Frontal cortex (tissue), 4 donors: Measurements from ENCODE around the gene CSGALNACT2. TPM values are rescaled to one million over a fixed set of nuclear protein-coding genes. Genes with fewer than 3 reads are reported as not detected.

Experiments used
- DNase-seq, 2 donors: peaks; one replicate each; pipeline ENCODE4 v3.0.0; 2012; ENCODE audit warnings: low spot score in 2 of 2
- FAIRE-seq: peaks from 2 replicates; lab custom pipeline; 2012; peaks lifted over from hg19 to GRCh38; lab: Jason Lieb, UNC
- total RNA-seq: library from RNA; depleted of rRNA; stranded (reverse); fragments of >200 nt; gene quantifications from one replicate; pipeline ENCODE4 v1.2.3, GENCODE V29; 2014
- donor health status: control.
- donor health status: control.
- donor health status: control.

The CSGALNACT2 gene
- total RNA-seq, 1 donor from 2014 or later: 87.2 TPM

DNA sequence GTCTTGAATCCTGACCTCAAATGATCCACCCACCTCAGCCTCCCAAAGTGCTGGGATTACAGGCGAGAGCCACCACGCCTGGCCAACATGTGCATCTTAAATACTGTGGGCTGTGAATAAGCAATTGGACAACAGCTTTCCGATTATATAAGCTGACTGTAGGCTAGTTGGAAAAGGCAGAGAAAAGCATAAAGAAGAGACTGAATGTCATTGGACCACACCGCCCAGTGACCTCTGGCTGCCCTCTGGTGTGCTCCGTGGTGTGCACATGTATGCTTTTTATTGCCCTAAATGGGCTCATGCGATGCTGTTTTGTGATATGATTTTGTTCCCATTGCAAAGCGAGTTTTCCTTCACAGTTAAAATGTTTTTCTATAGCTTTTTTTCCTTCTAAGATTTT lies 15.4 kb upstream of the CSGALNACT2 start:
- FAIRE-seq (no peak), DNase-seq (no peak)

DNA sequence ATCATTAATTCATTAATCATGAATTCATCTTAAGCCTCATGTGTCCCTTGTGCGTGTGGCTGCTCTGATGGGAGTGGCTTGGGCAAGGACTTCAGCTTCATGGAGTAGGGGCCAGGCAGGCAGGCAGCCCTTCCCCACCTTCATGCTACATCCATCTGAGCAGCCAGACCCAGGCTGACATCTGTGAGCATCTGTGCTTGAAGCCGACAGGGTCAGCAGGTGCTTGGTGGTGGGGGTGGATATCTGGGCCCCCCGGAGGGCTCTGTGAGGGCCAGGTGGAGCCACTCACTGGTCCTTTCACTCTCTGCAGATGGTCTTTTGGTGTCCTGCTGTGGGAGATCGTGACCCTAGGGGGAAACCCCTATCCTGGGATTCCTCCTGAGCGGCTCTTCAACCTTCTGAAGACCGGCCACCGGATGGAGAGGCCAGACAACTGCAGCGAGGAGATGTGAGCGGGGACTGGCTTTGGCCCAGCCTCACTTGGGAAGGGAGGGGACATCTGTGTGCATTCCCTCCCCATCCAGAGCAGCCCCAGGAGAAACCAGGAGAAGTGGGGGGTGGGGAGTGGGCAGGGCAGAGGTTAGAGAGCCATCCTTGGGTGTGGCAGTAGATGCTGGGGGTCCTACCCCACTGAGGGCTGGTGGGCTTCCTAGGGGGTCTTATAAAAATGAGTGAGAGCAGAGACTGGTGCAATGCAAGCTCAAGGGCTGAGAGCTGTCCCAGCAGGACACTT lies 14.7 kb upstream of the CSGALNACT2 start:
- no peak for FAIRE-seq
- no peak for DNase-seq

DNA sequence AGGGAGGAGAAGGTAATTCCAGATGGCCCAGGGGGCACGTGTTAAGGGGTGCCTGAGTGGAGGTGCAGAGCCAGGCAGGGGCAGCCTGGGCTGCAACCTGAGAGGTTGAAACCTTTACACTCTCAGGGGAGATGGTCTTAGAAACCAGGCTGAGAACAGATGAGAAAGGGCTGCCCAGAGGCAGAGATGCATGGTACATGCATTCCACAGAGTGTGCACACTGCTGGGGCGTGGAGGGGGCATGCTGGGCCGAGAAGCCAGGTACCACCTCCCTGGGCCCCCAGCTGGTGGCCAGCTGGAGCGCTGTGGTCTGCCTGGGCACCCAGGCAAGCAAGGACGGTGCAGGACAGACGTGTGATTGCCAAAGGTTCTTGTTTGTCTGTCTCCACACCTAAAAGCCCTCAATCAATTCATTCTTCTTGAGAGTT lies 14.1 kb upstream of the CSGALNACT2 start:
- FAIRE-seq: no peak
- no peak for DNase-seq

DNA sequence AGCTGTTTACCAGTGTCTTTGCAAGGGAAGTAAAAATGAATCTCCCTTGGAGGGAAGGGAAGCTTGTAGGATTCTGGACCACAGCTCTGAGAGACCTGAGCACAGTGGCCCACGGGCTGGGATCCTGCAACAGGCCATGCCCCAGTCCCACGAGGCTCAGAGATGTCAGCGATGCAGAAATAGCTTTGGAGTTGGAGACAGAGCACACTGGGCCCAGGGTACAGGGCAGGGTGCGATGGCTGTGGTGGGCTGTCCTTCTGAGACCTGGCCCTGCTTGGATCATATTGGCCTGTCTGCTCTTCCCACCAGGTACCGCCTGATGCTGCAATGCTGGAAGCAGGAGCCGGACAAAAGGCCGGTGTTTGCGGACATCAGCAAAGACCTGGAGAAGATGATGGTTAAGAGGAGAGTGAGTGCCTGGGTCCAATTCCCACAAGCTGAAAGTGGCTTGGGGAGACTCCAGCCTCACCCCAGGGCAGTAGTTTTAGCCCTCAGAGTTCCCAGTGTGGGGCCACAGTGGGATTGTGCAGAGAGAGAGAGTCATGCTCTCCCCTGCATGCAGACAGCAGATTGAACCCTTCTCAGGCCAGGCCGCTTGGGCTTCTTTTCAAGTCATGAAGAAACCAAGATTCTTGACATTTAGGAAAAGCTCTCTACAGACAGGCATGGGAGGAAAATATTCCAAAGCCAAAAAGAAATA lies 13.5 kb upstream of the CSGALNACT2 start:
- FAIRE-seq (no peak), DNase-seq (no peak)

DNA sequence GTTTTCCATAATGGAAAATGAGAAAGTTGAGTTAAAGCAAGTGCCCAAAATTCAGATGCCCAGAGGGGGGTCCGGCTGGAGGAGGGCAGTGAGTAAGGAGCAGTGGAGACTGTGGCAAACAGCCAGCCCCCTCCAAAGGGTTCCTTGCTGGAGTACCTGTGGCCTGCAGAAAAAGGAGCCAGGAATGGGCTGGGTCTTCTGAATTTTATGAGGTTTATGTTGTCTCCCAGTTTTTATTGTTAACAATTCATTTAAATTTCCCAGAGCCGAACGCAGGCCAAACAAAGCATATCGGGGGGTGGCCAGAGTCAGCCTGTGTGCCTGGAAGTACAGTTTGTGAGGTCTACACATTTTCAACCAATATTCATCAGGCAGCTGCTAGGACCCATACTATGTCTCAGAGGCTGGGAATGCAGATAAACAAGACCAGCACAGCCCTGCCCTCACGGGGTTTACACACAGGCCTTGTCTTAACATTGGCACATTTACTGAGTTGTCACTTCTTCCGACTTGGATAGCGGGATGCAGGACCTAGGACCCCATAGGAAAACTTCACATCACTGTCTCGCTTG lies 12.9 kb upstream of the CSGALNACT2 start:
- FAIRE-seq (no peak), DNase-seq (no peak)

DNA sequence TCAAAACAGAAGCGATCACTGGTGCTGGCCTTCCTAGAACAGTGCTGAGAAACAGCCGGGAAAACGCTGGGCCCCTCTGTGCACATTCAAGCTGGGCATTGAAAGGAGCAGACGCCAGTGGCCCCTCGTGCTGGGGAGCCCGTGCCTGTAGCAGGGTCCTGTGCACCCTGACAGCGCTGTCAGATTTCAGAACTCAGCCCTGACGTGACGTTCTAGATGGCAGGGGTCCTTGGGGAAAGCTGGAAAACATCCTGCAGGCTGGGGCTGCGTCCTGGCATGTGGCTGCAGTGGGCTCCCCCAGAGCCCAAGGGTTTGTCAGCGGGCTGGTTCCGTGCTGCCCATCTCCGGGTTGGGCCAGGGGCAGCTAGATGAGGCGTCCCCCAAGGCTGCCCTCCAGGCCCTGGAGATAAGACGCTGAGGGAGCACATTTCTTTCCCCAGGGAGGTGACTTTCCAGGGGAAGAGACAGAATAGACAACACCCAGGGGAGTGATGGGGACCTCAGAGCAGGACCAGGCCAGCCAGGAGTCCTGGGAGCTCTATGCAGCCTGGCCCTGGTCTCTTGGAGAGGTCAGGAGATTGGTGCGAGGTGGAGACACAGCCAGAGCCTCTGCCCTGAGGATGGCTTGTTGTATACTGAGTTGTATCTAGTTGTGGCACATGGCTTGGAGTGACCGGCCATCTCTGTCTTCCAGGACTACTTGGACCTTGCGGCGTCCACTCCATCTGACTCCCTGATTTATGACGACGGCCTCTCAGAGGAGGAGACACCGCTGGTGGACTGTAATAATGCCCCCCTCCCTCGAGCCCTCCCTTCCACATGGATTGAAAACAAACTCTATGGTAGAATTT lies 12.1 kb upstream of the CSGALNACT2 start:
- DNase-seq (no peak), FAIRE-seq (no peak)

DNA sequence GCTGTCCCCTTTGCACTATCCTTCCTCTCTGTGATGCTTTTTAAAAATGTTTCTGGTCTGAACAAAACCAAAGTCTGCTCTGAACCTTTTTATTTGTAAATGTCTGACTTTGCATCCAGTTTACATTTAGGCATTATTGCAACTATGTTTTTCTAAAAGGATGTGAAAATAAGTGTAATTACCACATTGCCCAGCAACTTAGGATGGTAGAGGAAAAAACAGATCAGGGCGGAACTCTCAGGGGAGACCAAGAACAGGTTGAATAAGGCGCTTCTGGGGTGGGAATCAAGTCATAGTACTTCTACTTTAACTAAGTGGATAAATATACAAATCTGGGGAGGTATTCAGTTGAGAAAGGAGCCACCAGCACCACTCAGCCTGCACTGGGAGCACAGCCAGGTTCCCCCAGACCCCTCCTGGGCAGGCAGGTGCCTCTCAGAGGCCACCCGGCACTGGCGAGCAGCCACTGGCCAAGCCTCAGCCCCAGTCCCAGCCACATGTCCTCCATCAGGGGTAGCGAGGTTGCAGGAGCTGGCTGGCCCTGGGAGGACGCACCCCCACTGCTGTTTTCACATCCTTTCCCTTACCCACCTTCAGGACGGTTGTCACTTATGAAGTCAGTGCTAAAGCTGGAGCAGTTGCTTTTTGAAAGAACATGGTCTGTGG lies 11.4 kb upstream of the CSGALNACT2 start:
- DNase-seq (no peak), FAIRE-seq (no peak)

DNA sequence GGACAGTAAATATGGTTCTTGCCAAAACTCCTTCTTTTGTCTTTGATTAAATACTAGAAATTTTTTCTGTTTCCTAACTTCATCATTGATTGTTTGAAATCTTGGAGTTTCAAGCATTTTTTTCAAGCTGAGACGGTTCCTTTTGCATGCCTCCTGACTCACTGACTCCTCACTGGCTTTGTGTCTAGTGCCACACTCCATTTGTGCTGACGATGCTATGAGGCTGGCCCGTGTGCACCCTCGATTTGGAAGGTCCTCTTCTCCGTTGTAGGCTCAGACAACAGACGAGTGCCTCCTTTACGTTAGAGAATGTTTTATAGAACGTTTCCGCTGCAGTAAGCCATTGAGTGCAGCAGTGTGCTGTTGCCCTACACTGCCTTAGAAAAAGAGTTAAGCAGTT lies 10.8 kb upstream of the CSGALNACT2 start:
- no peak for FAIRE-seq
- no peak for DNase-seq

DNA sequence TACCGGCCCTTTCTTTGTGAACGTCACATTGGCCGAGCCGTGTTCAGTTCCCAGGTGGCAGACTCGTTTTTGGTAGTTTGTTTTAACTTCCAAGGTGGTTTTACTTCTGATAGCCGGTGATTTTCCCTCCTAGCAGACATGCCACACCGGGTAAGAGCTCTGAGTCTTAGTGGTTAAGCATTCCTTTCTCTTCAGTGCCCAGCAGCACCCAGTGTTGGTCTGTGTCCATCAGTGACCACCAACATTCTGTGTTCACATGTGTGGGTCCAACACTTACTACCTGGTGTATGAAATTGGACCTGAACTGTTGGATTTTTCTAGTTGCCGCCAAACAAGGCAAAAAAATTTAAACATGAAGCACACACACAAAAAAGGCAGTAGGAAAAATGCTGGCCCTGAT lies 9.9 kb upstream of the CSGALNACT2 start:
- DNase-seq (no peak), FAIRE-seq (no peak)

DNA sequence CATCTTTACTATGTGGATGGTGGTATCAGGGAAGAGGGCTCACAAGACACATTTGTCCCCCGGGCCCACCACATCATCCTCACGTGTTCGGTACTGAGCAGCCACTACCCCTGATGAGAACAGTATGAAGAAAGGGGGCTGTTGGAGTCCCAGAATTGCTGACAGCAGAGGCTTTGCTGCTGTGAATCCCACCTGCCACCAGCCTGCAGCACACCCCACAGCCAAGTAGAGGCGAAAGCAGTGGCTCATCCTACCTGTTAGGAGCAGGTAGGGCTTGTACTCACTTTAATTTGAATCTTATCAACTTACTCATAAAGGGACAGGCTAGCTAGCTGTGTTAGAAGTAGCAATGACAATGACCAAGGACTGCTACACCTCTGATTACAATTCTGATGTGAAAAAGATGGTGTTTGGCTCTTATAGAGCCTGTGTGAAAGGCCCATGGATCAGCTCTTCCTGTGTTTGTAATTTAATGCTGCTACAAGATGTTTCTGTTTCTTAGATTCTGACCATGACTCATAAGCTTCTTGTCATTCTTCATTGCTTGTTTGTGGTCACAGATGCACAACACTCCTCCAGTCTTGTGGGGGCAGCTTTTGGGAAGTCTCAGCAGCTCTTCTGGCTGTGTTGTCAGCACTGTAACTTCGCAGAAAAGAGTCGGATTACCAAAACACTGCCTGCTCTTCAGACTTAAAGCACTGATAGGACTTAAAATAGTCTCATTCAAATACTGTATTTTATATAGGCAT lies 9.1 kb upstream of the CSGALNACT2 start:
- FAIRE-seq: no peak
- peak in 1 of 2 donors; percentile 51 for DNase-seq

DNA sequence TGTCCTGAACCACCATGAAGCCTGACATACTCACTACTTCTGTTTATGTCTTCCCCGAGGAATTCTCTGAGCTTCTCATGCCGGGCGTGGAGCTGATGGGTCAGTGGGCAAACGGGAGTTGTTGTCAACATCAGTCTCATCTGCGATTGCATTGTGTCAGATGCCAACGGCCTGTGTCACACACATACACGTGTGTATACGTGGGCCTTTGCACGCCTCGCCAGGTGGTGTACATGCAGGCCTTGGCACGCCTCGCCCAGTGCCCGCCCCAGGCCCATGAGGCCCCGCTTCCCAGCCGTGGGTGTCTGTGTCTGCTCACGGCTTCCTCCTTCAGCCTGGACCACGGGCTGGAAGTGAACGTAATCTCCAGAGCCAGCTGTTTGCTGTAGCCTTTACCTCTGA lies 7.5 kb upstream of the CSGALNACT2 start:
- FAIRE-seq (no peak), DNase-seq (no peak)

DNA sequence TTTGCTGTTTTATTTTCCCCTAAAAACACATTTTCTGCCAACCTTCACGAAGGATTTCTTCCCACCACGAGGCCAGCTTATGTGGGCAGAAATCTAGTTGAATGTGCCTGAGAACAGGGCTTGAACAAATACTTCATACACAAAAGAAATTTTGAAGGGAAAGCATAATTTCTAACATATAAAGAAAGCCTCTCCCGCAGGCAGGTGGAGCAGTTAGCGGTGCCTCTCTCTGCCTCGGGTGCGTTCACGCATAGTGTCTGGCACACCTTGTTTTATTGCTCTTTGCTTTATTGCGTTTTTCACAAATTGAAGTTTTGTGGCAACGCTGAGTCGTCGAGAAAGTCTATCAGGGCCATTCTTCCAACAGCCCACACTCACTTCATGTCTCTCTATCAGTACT lies 7.0 kb upstream of the CSGALNACT2 start:
- DNase-seq: peak in 1 of 2 donors; percentile 1
- FAIRE-seq: no peak

DNA sequence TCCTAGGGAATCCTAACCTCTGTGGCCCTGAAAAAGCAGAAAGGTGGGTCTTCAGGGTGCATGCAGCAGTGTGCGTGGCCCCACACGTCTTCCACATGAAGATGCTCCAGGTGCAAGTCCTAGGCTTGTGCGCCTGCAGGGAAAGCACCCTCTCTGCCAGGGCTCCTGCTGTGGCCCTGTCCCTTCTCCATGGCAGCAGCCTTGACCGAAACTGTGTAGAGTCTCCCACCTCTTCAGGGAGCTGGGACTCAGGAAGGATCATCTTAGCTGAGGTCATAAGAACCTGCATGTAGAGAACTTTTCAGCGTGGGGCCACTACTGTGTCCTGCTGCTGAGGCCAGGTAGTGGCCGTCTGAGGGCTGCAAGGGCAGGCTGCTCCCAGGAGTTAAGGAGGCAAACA lies 6.3 kb upstream of the CSGALNACT2 start:
- DNase-seq (no peak), FAIRE-seq (no peak)

DNA sequence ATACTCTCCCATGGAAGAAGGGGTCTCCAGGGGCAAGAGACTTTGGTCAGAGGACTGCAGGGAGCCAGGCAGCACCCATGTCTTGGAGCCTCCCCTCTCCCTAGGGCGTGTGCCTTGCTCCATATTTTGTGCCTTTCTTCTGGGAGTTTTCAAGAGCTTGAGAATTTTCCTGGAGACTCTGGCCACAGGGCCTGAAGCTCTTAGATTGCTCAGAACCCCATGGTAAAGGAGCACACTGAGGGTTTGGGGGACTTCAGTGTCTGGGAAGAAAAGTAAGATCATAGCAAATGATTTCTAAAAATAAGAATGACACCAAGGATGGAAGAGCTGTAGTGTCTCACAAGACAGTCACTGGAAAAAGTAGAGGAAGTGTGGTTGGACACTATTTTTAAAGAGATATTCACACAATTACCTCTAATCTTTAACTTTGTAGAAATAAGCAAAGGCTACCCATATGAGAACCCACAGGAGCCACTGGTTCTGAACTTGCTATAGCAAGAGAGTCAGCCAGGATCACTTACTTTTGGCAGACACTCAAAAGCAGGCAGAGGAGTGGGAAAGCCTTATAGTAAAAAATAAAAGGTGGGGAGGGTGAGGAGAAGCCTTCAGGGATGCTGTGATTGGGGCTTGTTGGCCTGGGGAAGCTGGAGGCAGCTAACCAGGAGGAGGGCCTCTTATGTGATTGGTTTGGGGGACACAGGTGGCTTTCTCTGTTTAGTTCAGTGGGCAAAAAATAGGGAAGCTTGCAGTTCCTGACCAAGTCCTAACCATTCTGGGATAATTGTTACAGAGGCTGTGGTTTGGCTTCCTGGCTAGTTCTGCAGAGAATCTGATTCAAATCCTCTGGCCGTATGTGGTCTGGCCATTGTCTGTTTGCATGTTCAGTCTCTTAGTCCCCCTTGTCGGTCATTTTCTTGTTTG lies 5.1 kb upstream of the CSGALNACT2 start:
- FAIRE-seq: no peak

DNA sequence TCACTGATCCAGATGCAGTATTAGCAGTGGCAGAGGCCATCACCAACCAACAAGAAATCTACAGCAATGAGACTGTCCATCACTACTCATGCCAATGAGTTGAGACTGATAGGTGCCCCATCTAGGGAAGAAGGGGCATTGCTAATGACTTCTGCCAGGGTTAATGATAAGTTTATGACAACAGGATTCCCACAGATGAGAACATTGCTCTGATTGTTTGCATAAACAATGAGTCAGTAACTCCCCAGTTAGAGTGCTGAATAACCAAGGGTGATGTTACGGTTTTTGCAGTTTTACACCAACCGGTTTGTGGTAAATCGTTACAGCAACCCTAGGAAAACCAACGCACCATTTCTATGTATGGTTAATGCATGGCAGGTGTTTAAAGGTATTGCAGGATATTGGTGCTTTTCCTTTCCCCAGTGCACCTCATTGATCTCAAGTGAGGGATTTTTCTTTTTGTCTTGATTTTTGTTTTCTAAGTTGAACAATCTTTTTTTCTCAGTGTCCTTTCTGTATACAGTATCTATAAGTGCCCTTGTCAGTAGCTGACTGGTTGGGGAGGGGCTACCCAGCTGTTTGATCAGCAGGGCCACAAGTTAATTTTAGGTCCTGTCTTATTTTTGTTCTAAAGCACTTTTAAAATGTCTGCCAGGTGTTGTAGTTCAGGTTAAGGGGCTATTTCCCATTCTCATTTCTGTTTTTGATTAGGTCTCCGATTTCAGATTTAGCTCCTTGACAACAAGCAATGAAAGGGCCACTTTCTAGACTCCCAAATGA lies 3.9 kb upstream of the CSGALNACT2 start:
- DNase-seq (no peak), FAIRE-seq (no peak)

More for the DNA sequence above, 5.1 kb upstream of the CSGALNACT2 start:
- DNase-seq: no peak

DNA sequence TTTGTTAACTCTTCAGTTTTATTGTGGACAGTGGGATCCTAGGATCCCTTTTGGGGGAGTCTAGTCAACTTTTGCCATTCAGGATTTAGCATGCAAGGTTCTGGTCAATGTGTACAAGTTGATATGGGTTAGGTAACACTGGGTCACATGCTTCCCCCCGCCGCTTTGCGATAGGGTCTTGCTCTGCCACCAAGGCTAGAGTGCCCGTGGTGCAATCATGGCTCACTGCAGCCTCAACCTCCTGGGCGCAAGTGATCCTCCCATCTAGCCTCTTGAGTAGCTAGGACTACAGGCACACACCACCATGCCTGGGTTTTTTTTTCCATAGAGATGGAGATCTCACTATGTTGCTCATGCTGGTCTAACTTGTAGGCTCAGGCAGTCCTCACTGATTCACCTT lies 3.2 kb upstream of the CSGALNACT2 start:
- FAIRE-seq (no peak), DNase-seq (no peak)

DNA sequence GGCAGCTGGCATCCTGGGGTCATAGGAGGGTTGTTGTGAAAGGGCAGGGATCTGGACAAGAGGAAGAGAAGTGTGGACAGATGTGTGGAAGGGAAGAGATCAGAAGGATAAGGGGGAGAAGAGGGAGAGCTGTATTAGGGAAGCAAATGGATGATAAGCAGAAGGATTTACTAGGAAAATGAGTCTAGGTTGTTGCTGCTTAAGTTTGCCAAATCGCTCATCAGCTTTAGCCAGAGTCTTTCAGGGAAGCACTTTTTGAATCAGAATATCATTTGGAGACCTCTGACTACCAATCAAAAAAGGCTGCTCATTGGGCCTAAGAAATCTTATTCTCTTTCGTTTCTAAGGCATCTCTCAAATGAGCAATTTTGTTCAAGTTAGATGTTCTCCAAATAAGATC lies 2.6 kb upstream of the CSGALNACT2 start:
- no peak for FAIRE-seq

More for the DNA sequence above, 2.6 kb upstream of the CSGALNACT2 start:
- no peak for DNase-seq
